GM18526 (cell line): ENCODE data around the gene FAM234A.

Experiments used
- POLR2A ChIP-seq: IDR thresholded peaks from 3 replicates; pipeline ENCODE4 v1.6.1; 2011; ENCODE audit not compliant: insufficient read length; ENCODE audit errors: extremely low read depth

FAM234A gene

GRCh38 chr16:296806-297510 is 62.3 kb downstream of the FAM234A start:
- no peak for TF ChIP-seq POLR2A

- TF ChIP-seq POLR2A: no peak
Measured at GRCh38 chr16:297832-298231, 63.2 kb downstream of the FAM234A start.

- no peak for TF ChIP-seq POLR2A
Measured at GRCh38 chr16:301235-301634, 66.6 kb downstream of the FAM234A start.

- no peak for TF ChIP-seq POLR2A
Measured at GRCh38 chr16:301950-302349, 67.3 kb downstream of the FAM234A start.

- TF ChIP-seq POLR2A: no peak
Measured at GRCh38 chr16:303760-304505, 69.3 kb downstream of the FAM234A start.

- TF ChIP-seq POLR2A: no peak
Measured at GRCh38 chr16:305916-306626, 71.5 kb downstream of the FAM234A start.

- no peak for TF ChIP-seq POLR2A
Measured at GRCh38 chr16:306911-307370, 72.3 kb downstream of the FAM234A start.

GRCh38 chr16:307691-308312 is 73.2 kb downstream of the FAM234A start:
- no peak for TF ChIP-seq POLR2A

GRCh38 chr16:309476-309875 is 74.9 kb downstream of the FAM234A start:
- no peak for TF ChIP-seq POLR2A

- TF ChIP-seq POLR2A: no peak
Measured at GRCh38 chr16:311725-312124, 77.1 kb downstream of the FAM234A start.

GRCh38 chr16:314351-314750 is 79.7 kb downstream of the FAM234A start:
- TF ChIP-seq POLR2A: no peak

GRCh38 chr16:314795-315299 is 80.2 kb downstream of the FAM234A start:
- no peak for TF ChIP-seq POLR2A
